ENCODE measurements around the gene KIF5A. TPM values are rescaled to one million over a fixed set of nuclear protein-coding genes. Genes with fewer than 3 reads are reported as not detected.

Gene KIF5A
- total and polyA plus RNA-seq, 4 donors = 0.05 to 0.34 (median 0.14) TPM

GRCh38 chr12:57550641-57551549 is 1.1 kb downstream of the KIF5A start:
- peaks cover 0 to 46% (median 25%) of the 10 kb centered on the region in 3 donors for H3K27me3 ChIP-seq (ENCODE audit: control insufficient read depth in 3 of 3, insufficient read depth in 3 of 3, low read length in 2 of 3)
- H3K9ac ChIP-seq (ENCODE audit: insufficient read depth in 1 of 2, low read length in 2 of 2) = no peak overlapping the region
- H3K4me3 ChIP-seq = no peak overlapping the region
- no peaks in the 10 kb centered on the region for H3K36me3 ChIP-seq (ENCODE audit: control insufficient read depth in 4 of 4, insufficient read depth in 4 of 4, low read length in 4 of 4)
- ATAC-seq (ENCODE audit: insufficient read depth, low FRiP score) = no peak
- no peak for TF ChIP-seq CTCF (IDR thresholded peaks at IDR 0.05; ENCODE audit: control extremely low read depth, extremely low read depth)
- peaks cover 1 to 11% (median 5%) of the 10 kb centered on the region in 5 donors for H3K4me1 ChIP-seq (ENCODE audit: control insufficient read depth in 5 of 5, insufficient read depth in 5 of 5, low read length in 5 of 5)
- DNase-seq = no peak
- H3K27ac ChIP-seq (ENCODE audit: low read depth in 1 of 2, low read length in 1 of 2) = no peak overlapping the region
- WGBS, 2 donors = 73 to 80% methylated on average over 7 of the region's 7 CpGs
- no peaks in the 10 kb centered on the region for H3K9me3 ChIP-seq (ENCODE audit: control insufficient read depth in 4 of 4, insufficient read depth in 3 of 4, low read length in 3 of 4)

- DNase-seq = peak in 1 of 3 donors; percentile 0
- WGBS, 2 donors = 81 to 89% methylated on average over 3 of the region's 3 CpGs
- Histone ChIP-seq H3K4me1 (ENCODE audit: control insufficient read depth in 5 of 5, insufficient read depth in 5 of 5, low read length in 5 of 5) (peaks cover 0 to 5% (median 0%) of the 10 kb centered on the region in 5 donors), H3K4me3 (no peak overlapping the region), H3K9ac (ENCODE audit: insufficient read depth in 1 of 2, low read length in 2 of 2) (no peak overlapping the region), H3K9me3 (ENCODE audit: control insufficient read depth in 4 of 4, insufficient read depth in 3 of 4, low read length in 3 of 4) (no peaks in the 10 kb centered on the region), H3K27me3 (ENCODE audit: control insufficient read depth in 3 of 3, insufficient read depth in 3 of 3, low read length in 2 of 3) (peaks cover 0 to 46% (median 25%) of the 10 kb centered on the region in 3 donors), H3K27ac (ENCODE audit: low read depth in 1 of 2, low read length in 1 of 2) (no peak overlapping the region), H3K36me3 (ENCODE audit: control insufficient read depth in 4 of 4, insufficient read depth in 4 of 4, low read length in 4 of 4) (no peaks in the 10 kb centered on the region)
- ATAC-seq (ENCODE audit: insufficient read depth, low FRiP score) = no peak
- no peak for TF ChIP-seq CTCF (IDR thresholded peaks at IDR 0.05; ENCODE audit: control extremely low read depth, extremely low read depth)
Observed at GRCh38 chr12:57551637-57552305, 1.9 kb downstream of the KIF5A start.

- TF ChIP-seq CTCF (IDR thresholded peaks at IDR 0.05; ENCODE audit: control extremely low read depth, extremely low read depth) = no peak
- DNase-seq = no peak
- 87 to 88% methylated on average over 2 of the region's 2 CpGs for WGBS, 2 donors
Observed at GRCh38 chr12:57552306-57552651, 2.4 kb downstream of the KIF5A start.

More at GRCh38 chr12:57552306-57552651, 2.4 kb downstream of the KIF5A start:
- Histone ChIP-seq H3K9ac (ENCODE audit: insufficient read depth in 1 of 2, low read length in 2 of 2) (no peak overlapping the region), H3K9me3 (ENCODE audit: control insufficient read depth in 4 of 4, insufficient read depth in 3 of 4, low read length in 3 of 4) (no peaks in the 10 kb centered on the region), H3K4me1 (ENCODE audit: control insufficient read depth in 5 of 5, insufficient read depth in 5 of 5, low read length in 5 of 5) (peaks cover 0 to 5% (median 0%) of the 10 kb centered on the region in 5 donors), H3K27me3 (ENCODE audit: control insufficient read depth in 3 of 3, insufficient read depth in 3 of 3, low read length in 2 of 3) (peaks cover 0 to 46% (median 25%) of the 10 kb centered on the region in 3 donors), H3K36me3 (ENCODE audit: control insufficient read depth in 4 of 4, insufficient read depth in 4 of 4, low read length in 4 of 4) (no peaks in the 10 kb centered on the region), H3K27ac (ENCODE audit: low read depth in 1 of 2, low read length in 1 of 2) (no peak overlapping the region), H3K4me3 (no peak overlapping the region)
- no peak for ATAC-seq (ENCODE audit: insufficient read depth, low FRiP score)

Data from lung (tissue), 12 donors.